ENCODE measurements around the gene PHF3.

DNA sequence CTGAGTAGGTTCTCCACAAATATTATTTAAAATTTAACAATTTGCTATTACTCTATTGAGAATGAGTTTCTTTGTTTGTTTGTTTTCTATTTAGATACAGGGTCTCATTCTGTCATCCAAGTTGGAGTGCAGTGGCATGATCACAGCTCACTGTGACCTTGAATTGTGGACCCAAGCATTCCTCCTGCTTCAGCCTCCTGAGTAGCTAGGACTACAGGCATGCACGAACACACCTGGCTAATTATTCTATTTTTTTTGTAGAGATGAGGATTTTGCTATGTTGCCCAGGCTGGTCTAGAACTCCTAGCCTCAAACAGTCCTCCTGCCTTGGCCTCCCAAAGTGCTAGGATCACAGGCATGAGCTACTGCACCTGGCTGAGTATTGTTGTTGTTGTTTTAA is 122.2 kb downstream of the PHF3 start:
- no peak for TF ChIP-seq KDM1A (IDR thresholded peaks at IDR 0.05; ENCODE audit: low read depth)
- TF ChIP-seq RAD21 (conservative IDR thresholded peaks at IDR 0.05 in 1 of 2, IDR thresholded peaks at IDR 0.05 in 1 of 2): no peak
- TF ChIP-seq, protein P1, sequence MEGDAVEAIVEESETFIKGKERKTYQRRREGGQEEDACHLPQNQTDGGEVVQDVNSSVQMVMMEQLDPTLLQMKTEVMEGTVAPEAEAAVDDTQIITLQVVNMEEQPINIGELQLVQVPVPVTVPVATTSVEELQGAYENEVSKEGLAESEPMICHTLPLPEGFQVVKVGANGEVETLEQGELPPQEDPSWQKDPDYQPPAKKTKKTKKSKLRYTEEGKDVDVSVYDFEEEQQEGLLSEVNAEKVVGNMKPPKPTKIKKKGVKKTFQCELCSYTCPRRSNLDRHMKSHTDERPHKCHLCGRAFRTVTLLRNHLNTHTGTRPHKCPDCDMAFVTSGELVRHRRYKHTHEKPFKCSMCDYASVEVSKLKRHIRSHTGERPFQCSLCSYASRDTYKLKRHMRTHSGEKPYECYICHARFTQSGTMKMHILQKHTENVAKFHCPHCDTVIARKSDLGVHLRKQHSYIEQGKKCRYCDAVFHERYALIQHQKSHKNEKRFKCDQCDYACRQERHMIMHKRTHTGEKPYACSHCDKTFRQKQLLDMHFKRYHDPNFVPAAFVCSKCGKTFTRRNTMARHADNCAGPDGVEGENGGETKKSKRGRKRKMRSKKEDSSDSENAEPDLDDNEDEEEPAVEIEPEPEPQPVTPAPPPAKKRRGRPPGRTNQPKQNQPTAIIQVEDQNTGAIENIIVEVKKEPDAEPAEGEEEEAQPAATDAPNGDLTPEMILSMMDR (IDR thresholded peaks at IDR 0.05): no peak
- TF ChIP-seq RCOR1 (IDR thresholded peaks at IDR 0.05; ENCODE audit: low read depth, low read length): no peak
- TF ChIP-seq MAFK (IDR thresholded peaks at IDR 0.05; ENCODE audit: partially characterized antibody): no peak
- TF ChIP-seq RNF2 (IDR thresholded peaks at IDR 0.05; ENCODE audit: borderline replicate concordance, low read depth): no peak
- no peak for TF ChIP-seq POLR2A (IDR thresholded peaks at IDR 0.05; ENCODE audit: low read length)
- no peak for TF ChIP-seq SREBF2 (IDR thresholded peaks at IDR 0.05)
- TF ChIP-seq ESRRA (IDR thresholded peaks at IDR 0.05; ENCODE audit: borderline replicate concordance, low read length): no peak
- no peak for TF ChIP-seq CHD2 (IDR thresholded peaks at IDR 0.05; ENCODE audit: low read length, partially characterized antibody)
- TF ChIP-seq HDAC2 (IDR thresholded peaks at IDR 0.05): no peak
- TF ChIP-seq EP300 (IDR thresholded peaks at IDR 0.05): no peak
- TF ChIP-seq, protein P2, sequence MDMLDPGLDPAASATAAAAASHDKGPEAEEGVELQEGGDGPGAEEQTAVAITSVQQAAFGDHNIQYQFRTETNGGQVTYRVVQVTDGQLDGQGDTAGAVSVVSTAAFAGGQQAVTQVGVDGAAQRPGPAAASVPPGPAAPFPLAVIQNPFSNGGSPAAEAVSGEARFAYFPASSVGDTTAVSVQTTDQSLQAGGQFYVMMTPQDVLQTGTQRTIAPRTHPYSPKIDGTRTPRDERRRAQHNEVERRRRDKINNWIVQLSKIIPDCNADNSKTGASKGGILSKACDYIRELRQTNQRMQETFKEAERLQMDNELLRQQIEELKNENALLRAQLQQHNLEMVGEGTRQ (IDR thresholded peaks at IDR 0.05): no peak
- no peak for TF ChIP-seq HOXA7 (CRISPR knock-in tag; IDR thresholded peaks at IDR 0.05)
